ENCODE data around the gene TSC2.
"Not testable (repeated sequence)": the region's sequence is repeated elsewhere in the genome, so short reads cannot be mapped to it uniquely, and the experiment has no call there.

The TSC2 gene

GRCh38 chr16:2124377-2124693 is 76.5 kb downstream of the TSC2 start:
- DNase-seq = not testable (repeated sequence)

DNA sequence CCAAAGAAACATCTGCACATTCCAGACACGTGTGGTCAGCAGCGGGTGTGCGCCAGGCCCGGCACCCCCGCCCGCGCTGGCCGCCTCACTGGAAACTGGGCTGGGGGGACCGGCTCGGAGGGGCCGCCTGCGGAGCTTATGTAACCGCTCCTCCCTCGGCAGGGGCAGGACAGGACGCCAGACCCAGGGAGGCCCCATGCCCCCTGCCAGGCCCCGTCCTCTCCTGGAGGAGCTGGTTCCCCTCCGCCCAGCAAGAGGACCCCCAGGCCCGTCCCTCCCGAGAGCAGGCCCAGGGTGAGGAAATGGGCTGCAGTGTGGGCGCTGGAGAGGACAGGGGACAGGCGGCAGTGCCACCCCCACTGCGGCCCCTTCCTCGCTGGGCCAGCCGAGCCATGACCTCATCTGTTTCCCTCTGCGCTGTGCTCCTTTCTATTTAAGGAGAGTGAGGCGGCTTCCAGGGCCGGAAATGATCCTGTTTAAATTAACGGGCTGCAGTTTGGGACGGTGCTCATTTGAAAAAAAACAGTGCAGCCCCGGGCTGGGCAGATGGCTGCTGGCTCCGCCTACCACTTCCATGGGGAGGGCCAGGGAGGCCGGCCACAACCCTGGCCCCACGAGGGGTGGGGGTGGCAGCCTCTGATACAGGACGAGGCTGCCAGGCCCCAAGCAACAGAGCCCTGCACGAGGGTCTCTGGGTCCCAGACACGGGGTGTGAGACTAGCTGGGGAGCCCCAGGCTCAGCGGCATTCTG is 77.1 kb downstream of the TSC2 start:
- peak; percentile 9 for DNase-seq

DNA sequence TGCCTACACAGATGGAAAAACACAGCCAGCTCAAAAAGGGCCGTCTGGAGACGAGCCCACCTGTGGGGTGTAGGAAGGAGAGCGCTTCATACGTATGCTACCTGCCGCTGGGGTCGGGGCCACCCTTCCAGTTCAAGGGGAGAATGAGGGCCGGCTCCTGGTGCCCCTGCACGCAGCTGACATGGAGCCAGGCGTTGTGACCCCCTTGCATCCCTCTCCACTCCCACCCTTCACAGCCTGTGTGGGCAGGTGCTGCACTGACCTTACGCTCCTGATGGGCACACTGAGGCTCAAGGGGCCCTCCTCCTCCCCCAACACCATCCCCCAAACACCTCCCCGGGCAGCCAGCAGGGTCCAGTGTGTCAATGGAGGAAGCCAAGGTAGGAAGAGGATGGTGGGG is 77.8 kb downstream of the TSC2 start:
- DNase-seq = not testable (repeated sequence)

- not testable (repeated sequence) for DNase-seq
Measured at GRCh38 chr16:2126161-2126743, 78.5 kb downstream of the TSC2 start.

- DNase-seq = not testable (repeated sequence)
Measured at GRCh38 chr16:2126928-2127556, 79.3 kb downstream of the TSC2 start.

DNA sequence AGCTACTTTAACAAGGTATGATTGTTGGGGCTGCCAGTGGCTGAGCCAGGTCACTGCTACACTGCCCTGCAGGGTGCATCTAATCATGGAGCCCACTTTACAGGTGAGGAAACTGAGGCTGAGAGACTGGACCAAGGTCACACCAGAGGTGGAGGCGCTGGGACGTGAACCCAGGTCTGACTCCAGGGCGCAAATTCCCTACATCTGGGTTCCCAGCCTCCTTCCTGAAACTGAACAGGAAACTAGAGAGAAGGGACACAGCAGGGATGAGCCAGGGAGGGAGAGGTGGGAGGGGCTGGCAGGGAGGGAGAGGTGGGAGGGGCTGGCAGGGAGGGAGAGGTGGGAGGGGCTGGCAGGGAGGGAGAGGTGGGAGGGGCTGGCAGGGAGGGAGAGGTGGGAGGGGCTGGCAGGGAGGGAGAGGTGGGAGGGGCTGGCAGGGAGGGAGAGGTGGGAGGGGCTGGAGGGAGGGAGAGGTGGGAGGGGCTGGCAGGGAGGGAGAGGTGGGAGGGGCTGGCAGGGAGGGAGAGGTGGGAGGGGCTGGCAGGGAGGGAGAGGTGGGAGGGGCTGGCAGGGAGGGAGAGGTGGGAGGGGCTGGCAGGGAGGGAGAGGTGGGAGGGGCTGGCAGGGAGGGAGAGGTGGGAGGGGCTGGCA is 80.0 kb downstream of the TSC2 start:
- not testable (repeated sequence) for DNase-seq

DNA sequence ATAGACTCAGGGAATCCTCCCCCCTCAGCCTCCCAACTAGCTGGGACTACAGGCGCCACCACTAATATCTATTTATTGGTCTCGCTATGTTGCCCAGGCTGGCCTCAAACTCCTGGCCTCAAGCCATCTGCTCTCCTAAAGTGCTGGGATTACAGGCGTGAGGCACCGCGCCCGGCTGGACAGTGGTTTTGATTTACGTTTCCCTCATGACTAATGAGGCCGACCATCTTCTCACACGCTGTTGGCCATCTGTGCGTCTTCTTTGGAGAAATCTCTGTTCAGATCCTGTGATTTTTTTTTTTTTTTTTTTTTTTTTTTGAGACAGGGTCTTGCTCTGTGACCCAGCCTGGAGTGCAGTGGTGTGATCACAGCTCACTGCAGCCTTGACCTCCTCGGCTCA is 81.5 kb downstream of the TSC2 start:
- DNase-seq = not testable (repeated sequence)

DNA sequence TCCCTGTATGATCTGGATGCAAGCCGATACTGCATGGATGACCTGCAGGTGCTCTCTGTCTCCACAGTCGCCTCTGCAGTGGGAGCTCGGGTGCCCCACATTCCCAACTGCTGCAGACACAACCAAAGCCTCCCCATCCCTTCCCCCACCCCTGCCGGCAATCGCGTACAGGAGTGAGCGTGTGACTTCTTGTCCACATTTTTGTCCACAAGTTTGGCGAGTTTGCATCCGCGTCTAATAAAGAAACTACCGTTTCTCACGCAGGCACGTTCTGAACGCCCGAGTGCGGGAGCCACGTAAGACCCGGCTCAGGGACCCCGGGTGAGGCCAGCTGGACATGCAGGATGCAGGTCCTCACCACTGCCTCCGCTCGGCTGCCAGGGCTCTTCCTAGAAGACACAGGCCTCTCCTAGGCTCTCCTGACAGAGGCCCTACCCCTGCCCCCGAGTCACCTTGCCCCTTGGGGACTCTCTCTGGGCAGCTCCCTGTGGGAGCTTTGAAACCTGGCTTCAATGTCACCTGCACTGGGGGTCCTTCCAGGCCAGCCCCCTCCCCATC is 82.2 kb downstream of the TSC2 start:
- not testable (repeated sequence) for DNase-seq

GRCh38 chr16:2133797-2134196 is 86.0 kb downstream of the TSC2 start:
- not testable (repeated sequence) for DNase-seq

DNA sequence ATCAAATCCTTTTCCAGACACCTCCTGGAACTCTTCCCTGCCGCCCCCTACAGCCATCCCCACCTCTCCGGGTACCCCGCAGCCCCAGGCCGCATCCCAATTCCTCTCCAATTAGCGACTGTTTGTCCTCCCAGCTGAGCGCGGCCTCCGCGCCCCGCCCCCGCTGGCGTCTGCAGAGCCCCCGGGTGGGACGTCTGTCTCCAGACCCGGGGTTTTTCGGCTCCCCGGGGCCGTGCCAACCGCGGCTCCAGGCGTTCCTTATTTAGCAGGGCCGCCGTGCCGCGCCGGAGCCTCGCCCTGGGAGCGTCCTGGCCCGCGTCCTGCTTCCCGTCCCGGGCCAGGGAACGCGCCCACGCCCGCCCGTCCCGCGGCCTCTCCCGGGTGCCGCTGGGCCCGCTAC is 87.3 kb downstream of the TSC2 start:
- not testable (repeated sequence) for DNase-seq

DNA sequence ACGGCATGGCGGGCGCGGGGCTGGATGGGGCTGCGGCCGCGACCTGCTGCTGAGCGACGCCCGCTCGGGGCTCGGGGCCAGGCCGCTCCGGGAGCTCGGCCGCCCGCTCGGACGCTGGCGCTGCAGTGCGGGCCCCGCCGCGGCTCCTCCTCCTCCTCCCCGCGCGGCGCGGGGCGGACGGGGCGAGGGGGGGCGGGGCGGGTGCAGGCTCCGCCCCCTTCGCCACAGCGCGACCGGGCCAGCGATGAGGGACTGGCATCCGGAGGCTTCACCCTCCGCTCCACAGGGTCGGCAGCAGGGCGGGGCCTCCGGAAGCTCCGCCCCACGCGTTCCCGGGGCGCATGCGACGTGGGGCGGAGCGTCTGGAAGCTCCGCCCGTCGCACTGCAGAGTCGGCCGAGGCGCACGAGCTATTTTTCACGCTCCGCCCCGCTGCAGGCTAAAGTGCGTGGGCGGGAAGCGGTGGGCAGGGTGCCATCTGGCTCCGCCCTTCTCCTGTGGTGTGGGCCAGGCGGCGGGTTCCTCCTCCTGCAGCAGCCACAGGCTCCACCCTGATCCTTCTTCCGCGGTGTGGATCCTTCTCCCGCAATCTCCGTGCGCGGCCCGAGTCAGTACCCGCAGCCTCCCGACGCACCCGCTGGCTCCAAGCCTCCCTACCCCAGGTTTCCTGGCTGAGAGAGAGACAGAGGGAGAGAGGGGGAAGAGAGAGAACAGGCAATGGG is 88.1 kb downstream of the TSC2 start, which contains the start of gene PKD1:
TSS of gene PKD1 (minus strand) at position 129 of the 721 bp plus-strand sequence. CDS start 209 bp downstream, outside the sequence.
- peak; percentile 85 to 90 for DNase-seq

Data from inflammatory macrophage treated with lipopolysaccharide for 1 hour (primary cell).